Choroid plexus epithelial cell (primary cell): ENCODE measurements around the gene TOP2B.
A peak's percentile ranks its signal among the peaks of the same experiment; 100 is the strongest.

ENCODE experiments used
- DNase-seq: peaks from one replicate; pipeline ENCODE4 v3.0.0-alpha.2; 2010; ENCODE audit warnings: low read depth
- H3K4me3 ChIP-seq: 2 replicates; pipeline ENCODE4 v1.5.1; 2011; ENCODE audit warnings: low read depth, mild to moderate bottlenecking, control low read depth, low read length, moderate library complexity
- CTCF ChIP-seq: conservative IDR thresholded peaks from 2 replicates; pipeline ENCODE4 v1.5.1; 2011; ENCODE audit warnings: low read depth, mild to moderate bottlenecking, control low read depth, inconsistent platforms, low read length, moderate library complexity

The TOP2B gene

GRCh38 chr3:25585361-25586166 lies 79.1 kb downstream of the TOP2B start:
- peak; percentile 39 for DNase-seq
- TF ChIP-seq CTCF: no peak
- H3K4me3 ChIP-seq: no peak overlapping the region

- no peak overlapping the region for H3K4me3 ChIP-seq
- no peak for TF ChIP-seq CTCF
- no peak for DNase-seq
Observed at GRCh38 chr3:25584011-25584789, 80.5 kb downstream of the TOP2B start.

- no peak overlapping the region for H3K4me3 ChIP-seq
- DNase-seq: no peak
- TF ChIP-seq CTCF: no peak
Observed at GRCh38 chr3:25583343-25583742, 81.4 kb downstream of the TOP2B start.

GRCh38 chr3:25582242-25582641 lies 82.5 kb downstream of the TOP2B start:
- no peak for TF ChIP-seq CTCF
- peak; percentile 97 for DNase-seq
- no peak overlapping the region for H3K4me3 ChIP-seq

- H3K4me3 ChIP-seq: no peak overlapping the region
- DNase-seq: no peak
- no peak for TF ChIP-seq CTCF
Observed at GRCh38 chr3:25581823-25582222, 82.9 kb downstream of the TOP2B start.

- no peak for TF ChIP-seq CTCF
- H3K4me3 ChIP-seq: no peak overlapping the region
- no peak for DNase-seq
Observed at GRCh38 chr3:25581335-25581734, 83.4 kb downstream of the TOP2B start.
